GM18867 (cell line): ENCODE results near the gene IL31.

Source experiments
- ATAC-seq: cut with Tn5 transposase; IDR thresholded peaks from one replicate; pipeline ENCODE4 v1.9.1; 2021; ENCODE audit warnings: mild to moderate bottlenecking, moderate library complexity; ENCODE audit not compliant: unreplicated experiment

Gene IL31

DNA sequence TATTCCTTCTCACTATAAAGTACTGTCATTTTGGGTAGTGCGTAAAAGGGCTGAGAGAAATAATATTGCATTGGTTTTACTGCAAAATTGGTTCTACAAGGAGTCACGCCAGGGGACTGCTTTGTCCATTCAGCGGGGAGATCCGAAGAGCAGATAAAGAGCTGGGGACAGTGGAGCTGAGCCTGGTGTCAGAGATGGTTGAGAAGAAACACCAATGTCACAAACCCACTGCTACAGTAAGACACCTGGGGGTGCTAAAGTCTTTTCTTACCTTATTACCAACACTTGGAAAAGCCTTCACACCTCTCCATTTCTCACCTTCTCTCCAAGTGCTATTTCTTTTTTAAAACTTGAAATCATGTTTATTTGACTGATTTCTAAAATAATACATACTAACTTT lies 14.1 kb downstream of the IL31 start:
- ATAC-seq = no peak

DNA sequence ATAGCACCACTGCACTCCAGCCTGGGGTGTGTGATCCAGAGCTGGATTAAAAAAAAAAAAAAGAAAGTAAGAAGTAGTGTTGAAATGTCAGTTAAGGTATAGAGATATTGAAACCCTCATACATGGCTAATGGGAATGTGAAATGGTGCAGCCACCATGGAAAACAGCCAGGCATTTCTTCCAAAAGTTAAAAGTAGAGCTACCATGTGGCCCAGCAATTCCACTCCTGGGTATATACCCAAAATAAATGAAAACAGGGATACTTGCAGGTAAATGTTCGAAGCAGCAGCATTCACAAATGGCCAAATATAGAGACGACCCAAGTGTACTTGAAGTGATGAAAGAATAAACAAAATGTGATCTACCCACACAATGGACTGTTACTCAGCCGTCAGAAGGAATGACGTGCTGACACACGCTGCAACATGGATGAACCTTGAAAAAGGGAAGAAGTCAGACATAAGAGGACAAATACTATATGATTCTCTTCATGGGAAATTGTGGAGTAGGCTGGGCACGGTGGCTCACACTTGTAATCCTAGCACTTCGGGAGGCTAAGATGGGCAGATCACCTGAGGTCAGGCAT lies 15.2 kb downstream of the IL31 start:
- ATAC-seq = no peak

DNA sequence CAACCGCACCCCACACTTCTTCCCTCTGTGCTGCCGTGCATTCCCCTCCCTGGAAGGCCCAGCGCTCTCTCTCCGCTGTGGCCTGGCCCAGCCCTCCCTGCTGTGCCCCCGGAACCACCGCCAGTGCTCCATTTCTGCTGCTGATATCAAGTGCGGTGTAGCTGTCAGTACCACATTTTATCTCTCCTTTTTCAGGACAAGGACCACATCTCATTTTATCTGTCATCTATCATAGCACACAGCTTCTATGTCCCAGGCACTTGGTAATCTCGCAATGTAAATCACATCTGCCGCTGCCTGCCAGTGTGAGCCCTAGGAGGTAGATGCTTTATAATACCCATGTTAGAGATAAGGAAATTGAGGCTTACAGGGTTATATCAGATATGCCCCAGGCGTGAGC lies 18.3 kb downstream of the IL31 start:
- ATAC-seq = no peak

DNA sequence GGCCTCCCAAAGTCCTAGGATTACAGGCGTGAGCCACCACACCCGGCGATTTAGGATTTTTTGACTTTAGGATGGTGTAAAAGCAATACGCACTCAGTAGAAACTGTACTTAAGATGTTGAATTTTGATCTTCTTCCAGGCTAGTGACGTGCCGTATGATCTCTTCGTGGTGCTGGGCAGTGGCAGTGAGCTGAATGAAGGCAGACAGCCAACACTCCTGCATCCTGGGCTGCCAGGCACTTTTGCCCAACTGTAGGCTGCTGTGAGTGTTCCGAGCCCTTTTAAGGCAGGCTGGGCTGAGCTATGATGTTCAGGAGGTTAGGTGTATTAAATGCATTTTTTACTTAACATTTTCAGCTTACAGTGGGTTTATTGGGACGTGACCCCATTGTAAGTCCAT lies 21.3 kb downstream of the IL31 start:
- no peak for ATAC-seq

DNA sequence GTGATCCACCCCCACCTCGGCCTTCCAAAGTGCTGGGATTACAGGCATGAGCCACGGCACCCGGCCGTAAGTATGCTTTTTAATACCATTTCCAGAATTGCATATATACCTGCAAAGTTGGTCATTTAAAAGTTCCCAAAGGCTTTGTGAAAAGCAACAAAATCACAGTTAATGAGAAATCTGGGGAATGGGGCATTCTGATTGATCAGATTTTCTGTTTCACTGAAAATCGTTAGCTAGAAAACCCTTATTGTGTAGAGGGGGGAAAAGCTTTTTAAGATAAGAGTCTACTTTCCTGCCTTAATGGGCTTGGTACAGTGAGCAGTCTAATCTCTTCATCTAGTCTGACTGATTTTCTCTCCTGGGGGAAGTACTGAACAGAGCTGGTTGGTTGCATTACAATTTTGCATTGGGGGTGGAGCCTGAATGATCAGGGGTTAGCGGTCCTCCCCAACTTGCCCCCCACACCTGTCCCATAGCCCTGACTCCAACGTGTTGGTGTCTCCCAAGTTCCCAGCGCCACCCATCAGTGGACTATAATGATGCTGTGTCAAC lies 23.8 kb downstream of the IL31 start:
- no peak for ATAC-seq

DNA sequence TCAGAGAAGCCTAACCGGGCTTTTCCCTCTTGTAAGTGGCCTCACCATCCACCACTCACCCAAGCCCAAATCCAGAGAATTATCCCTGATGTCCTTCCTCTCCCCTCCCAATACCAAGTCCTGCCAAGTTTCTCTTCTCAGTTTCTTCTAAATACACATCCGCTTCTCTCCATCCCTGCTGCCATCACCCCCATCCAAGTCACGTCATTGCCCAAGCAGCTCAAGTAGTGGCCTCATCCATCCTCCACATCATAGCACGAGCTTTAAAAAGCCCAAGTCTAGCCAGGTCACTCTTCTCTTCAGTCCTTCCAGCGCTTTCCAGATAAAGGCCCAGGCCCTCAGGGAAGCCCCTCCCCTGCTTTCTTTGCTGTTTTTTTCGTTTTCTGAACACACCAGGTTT lies 25.4 kb downstream of the IL31 start:
- ATAC-seq = no peak

DNA sequence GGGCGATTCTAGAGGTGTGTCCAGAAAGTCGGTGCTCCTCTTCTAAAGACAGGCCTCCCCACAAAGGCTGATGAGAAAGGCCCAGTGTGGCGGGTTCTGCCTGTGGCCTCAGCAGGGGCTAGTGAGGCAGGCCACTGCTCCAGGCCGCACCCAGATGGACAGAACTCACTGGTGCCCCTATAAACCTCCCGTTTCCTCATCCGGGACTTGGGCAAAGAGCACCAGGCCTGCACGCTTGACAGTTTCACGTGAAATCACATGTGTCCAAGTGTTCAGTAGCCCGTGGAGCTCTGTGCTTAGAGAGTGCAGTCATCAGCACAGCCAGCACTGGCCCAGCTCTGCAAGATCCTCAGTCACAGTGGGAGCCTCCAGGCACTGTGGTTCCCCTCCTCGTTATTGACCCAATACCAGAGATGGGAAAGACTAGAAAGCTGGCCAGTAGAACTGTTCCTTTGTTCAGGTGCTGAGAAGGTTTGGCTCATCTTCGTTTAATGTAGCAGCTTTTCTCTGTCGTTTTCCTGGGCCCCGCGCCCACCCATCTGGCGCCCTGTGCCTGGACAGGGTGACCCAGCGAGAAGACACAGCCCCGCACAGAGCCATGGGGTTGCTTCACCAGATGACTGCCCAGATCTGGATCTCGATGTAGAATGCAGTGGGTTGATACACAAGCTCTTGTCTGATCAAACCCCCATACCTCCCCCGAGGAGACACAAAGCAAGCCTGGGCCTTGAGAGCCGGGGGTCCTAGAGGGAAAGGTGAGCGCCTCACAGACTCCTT lies 26.3 kb downstream of the IL31 start:
- no peak for ATAC-seq

DNA sequence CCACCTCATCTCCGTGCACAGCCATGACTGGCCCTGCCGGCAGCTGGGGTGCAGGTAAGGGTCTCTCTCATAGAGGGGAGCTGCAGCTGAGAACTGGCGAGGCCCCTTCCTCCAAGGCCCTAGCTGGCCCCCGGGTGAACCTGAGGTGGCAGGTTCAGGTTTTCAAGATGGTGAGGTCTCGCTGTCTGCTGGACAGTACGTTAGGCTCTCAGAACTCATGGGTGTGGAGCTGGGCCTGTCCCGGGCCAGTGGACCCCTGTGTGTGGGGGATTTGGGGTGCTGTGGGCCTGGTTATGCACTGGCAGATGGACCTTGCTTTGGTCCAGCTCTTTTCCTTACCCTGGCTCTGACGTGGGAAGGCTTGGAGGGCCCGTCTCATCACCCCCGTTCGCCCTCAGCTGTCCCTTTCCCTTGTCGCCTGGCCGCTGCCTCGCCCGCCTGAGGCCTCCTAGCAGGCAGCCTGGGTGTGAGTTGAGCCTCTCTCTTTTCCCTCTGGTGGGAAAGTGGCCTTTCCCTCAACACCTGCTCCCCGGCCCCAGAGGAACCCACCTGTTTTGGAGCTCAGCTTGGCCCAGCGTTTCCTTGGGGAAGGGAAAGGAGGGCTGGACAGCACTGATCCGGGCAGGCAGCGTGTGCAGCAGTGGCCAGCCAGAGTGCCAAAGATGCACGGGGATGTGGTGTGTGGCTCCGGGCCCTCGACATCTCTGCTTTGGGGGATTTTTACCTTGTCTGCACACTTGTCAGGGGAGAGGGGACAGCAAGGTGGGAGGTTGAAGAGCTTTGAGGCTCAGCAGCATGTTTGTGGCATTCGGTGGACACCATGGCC lies 28.3 kb downstream of the IL31 start:
- no peak for ATAC-seq

DNA sequence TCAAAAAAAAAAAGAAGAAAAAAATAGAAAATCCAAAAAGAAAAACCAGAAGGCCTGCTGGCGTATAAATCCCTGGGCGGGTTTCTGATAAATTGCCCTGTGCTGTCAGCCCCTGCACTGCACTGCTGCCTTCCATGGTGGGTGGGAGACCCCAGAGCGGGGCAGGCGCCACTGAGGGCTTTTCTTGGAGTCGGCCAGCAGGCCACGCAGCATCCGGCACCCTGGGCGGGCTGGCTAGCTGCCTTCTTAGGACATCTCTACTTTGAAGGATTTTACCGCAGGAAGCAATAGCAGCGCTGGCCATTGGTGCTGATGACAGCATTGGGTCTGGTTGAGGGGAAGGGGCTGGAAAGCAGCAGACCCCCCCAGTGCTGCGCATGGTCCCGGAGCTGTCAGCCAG lies 29.1 kb downstream of the IL31 start:
- ATAC-seq = no peak

DNA sequence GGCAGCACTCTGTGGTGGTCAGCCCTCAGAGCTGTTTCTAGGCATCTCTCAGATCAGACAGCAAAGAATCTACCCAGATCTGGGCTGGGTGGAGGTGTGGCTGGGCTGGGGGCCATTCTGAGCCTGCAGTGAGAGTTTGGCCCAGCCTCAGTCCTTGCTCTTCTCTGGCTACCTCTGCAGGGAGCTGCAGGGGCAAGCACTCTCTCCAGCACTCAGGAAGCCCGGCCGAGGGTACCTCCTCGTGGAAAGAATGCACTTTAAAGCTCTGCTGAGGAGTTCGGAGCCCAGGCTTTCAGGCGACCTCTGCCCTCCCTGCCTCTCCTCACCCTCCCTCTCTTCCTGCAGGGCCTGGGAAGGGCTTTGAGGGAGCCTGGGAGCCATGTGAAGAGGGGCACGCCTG lies 31.2 kb downstream of the IL31 start:
- ATAC-seq = no peak

DNA sequence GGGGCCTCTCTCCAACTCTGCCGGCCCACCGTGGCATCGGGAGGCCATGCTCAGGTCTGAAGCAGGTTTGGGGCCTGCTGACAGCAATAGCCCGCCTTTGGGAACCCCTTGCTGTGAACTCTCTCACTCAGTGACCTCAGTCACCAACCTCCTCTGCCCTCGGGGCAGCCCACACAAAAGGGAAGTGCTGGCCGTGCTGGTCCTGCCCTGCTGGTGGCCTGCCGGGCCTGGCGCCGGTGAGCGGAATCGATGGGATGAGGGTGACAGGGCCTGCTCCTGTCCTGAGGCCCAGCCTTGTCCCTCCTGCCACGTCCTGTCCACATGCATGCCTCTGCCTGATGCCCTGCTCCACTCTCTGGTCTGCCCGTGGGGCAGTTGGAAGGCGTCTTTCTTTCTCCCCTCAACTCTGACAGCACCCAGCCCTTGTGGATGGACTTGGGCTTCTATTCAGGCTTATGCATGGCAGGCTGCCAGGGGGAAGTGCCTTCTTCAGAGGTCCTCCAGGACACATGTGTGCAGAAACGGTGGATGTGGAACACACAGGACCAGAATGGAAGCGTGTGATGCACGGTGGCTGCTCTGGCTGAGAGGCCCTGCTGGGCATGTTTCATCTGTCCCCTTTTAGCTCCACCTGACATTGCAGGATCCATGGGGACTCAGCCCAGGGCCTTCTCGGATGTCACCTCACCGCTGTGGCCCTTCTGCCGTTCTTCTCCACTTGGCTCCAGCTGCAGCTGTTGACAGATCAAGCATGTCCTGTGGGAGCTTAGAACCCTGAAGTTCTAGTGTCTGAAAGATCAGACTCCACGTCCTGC lies 31.9 kb downstream of the IL31 start:
- ATAC-seq = no peak

DNA sequence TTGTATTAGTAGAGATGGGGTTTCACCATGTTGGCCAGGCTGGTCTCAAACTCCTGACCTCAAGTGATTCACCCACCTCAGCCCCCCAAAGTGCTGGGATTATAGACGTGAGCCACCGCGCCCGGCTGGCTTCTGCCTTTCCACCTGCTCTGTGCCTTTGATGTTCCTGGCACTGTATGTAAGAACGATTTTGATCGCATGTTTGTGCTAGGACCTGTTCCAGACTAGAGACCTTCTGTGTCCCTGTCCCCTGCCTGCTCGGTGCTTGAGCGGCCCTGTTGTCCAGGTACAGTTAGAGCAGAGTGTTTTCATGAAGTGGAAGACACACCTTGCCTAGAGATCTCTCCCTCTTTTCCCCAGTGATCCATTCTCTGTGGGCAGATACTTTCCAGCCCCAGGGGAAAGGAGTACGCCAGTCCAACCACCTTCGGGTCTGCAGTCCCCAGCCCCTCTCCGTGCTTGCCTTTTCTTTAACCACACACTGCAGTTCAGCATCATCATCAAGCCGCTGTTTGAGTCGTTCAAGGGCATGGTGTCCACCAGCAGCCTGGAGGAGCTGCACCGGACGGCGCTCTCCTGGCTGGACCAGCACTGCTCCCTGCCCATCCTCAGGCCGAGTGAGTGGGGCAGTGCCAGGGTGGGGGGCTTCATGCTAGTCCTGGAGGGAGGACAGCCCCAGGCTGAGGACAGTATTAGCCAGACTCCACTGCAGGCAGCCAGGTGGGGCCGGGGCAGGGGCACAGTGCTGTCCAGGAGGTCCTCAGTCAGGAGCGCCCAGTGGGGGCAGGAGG lies 33.4 kb downstream of the IL31 start:
- no peak for ATAC-seq

DNA sequence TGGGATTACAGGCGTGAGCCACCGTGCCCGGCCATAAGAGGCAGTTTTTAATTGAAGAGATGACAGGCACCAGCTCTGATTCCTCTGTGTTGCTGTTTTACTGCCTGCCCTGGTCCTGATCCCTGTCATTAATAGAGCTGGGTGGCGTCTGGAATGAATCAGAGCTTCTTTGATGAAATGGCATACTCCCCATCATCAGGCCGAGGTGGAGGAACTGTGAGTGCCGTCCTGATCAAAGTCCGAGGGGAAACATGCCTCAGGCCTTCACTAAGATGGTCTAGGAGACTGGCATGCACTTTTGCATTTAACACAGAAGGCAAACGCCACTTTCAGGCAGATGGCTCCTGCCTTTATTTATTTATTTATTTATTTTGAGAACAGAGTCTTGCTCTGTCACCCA lies 34.1 kb downstream of the IL31 start:
- no peak for ATAC-seq

DNA sequence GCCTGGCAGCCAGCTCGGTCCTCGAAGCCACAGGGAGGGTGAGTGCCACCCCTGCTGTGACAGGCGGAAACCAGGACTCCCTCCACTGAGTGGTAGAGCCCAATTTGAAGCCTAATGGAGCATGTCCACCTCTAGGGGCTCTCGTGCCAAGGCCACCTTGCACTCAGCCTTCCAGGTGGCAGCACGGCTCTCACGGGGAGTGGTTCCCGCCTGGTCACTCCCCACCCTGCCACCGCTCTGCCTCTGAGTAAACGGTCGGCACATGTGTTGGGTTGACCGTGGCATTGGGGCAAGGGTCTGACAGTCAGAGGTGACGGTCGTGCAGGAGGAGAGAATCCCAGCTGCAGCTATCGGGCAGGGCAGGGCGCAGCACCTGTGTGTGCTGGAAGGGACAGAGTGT lies 34.8 kb downstream of the IL31 start:
- no peak for ATAC-seq

DNA sequence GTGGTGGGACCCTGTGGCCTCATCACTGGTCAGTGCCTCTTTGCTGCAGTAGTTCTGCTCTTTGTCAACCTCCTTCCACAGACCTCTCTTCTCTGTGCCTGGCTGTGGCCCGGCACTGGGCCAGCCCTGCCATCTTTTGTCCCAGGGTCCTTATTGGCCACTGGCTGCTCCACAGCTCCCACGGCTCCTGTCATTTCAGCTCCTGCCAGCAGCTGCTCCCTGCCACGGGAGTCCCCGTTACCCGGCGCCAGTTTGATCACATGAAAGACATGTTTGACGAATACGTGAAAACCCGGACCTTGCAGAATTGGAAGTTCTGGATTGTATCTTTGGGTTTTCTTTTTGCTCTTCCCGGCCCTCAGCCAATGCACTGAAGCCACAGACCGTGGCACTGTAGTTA lies 35.4 kb downstream of the IL31 start:
- ATAC-seq = no peak

DNA sequence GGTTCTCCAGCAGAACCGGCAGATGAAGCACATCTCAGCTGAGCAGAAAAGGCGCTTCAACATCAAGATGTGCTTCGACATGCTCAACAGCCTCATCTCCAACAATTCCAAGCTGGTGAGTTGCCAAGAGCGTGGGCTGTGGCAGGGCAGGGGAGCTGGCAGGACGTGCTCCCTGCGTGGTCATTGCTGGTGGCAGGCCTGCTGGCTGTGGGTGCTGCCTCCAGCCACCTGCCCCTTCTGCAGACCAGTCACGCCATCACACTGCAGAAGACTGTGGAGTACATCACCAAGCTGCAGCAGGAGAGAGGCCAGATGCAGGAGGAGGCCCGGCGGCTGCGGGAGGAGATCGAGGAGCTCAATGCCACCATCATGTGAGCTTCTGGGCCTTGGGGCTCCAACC lies 35.8 kb downstream of the IL31 start:
- no peak for ATAC-seq

DNA sequence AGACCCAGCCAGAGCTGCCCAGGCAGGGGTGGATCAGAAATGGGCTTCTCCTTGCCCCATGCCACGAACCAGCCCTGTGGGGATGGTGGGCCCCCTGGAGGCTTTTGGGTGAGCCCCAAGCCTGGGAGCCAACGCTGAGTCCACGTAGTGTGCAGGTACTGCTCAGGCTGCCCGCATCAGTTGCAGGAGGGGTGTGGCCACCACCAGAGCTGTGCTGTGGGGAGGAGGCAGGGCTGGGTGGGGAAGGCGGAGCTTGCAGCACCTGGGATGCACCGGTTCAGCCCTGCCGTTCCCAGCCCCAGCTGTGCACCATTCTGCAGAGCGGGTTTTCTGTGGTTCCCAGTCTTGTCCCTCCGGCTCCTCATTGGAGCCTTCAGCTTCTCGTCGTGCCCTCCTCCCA lies 36.3 kb downstream of the IL31 start:
- no peak for ATAC-seq

DNA sequence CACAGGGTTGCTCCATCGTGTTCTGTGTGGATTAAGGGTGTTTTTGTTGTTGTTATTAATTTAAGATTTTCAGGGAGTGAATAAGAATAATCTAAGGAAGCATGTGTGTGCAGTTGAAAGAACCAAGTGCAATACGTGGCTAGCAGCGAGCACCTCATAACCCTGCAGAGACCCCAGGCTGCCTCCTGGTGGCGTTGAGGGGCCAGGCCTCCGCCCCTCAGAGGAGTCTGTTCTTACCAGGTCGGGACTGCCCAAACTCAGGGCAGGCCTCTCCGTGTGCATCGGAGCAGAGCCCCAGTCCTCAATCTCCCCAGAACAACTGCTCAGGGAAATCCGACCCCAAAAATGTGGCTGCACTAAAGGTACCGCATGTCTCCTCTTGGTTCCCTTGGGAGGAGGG lies 36.8 kb downstream of the IL31 start:
- no peak for ATAC-seq

DNA sequence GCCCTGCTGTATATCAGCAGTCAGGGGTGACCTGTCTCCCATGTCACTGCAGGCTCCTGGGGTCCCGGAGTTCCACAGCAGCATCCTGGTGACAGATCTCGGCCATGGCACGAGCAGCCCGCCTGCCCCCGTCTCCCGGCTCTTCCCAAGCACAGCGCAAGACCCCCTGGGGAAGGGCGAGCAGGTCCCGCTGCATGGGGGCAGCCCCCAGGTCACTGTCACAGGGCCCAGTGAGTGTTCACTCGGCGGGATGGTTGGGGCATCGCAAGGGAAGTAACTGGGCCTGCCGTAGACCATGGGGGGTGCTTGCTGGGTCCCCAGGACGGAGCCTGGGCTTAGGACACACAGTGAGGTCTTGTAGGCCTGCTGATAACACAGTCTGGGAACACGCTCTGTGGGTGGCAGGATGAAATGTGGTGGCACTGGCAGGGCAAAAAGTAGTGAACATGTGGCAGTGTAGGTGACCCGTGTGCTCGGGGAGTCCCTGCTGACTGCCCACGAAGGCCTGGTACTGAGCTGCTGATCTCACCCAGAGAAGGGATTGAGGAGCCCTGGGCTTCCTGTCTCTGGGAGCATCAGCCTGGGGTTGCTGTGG lies 38.5 kb downstream of the IL31 start:
- ATAC-seq = no peak
